HepG2 (cell line): ENCODE results near the gene MTA3.

Source experiments
- CHD4 ChIP-seq: fragments of 200-600 bp; sonication (generic); IDR thresholded peaks from 2 replicates; pipeline ENCODE4 v1.7.0; 2017; ENCODE audit warnings: mild to moderate bottlenecking, low read length, borderline replicate concordance
- FOXP1 ChIP-seq, 2 experiments: fragments of 450-650 bp in 1 of 2; IDR thresholded peaks; 2 replicates each; pipeline ENCODE4 v1.6.1; 2017 to 2018; ENCODE audit warnings: antibody characterized with exemption in 1 of 2
- GATAD2A ChIP-seq: IDR thresholded peaks from 2 replicates; pipeline ENCODE4 v1.6.1; 2016
- HMGXB4 ChIP-seq, 2 experiments: sonication (generic) in 1 of 2; formaldehyde crosslinking in 1 of 2; IDR thresholded peaks; 2 replicates each; pipeline versions ENCODE4 v1.4.0 to v1.6.1; 2018 to 2020; ENCODE audit warnings: missing genetic modification reagents in 2 of 2, borderline replicate concordance in 1 of 2, low read depth in 1 of 2, mild to moderate bottlenecking in 1 of 2, missing biosample characterization in 1 of 2
- MAX ChIP-seq: IDR thresholded peaks from 2 replicates; pipeline ENCODE4 v1.6.1; 2012; ENCODE audit warnings: inconsistent platforms
- POLR2A ChIP-seq, 2 experiments: IDR thresholded peaks; 2 replicates each; pipeline ENCODE4 v1.6.1; 2011; ENCODE audit warnings: low read depth in 2 of 2, low read length in 2 of 2, mild to moderate bottlenecking in 1 of 2, moderate library complexity in 1 of 2; ENCODE audit not compliant: insufficient read depth in 1 of 2
- SRSF4 ChIP-seq: fragments of 200-400 bp; formaldehyde crosslinking; IDR thresholded peaks from one replicate; pipeline ENCODE4 v1.6.1; 2018; ENCODE audit warnings: mild to moderate bottlenecking, low read depth, low read length, moderate library complexity; ENCODE audit not compliant: poor library complexity, severe bottlenecking
- ZFX ChIP-seq: sonication (generic); formaldehyde crosslinking; IDR thresholded peaks from 2 replicates; pipeline ENCODE4 v1.4.0; 2020; ENCODE audit warnings: mild to moderate bottlenecking, low read depth, missing genetic modification reagents, moderate library complexity
- ZNF567 ChIP-seq: sonication (generic); formaldehyde crosslinking; IDR thresholded peaks from 2 replicates; pipeline ENCODE4 v1.8.1; 2023; ENCODE audit warnings: mild to moderate bottlenecking, missing genetic modification reagents, borderline replicate concordance

- no peak for TF ChIP-seq ZNF567 (CRISPR knock-in tag)
- TF ChIP-seq GATAD2A (CRISPR knock-in tag): no peak
- TF ChIP-seq HMGXB4 (CRISPR knock-in tag; IDR thresholded peaks at IDR 0.05; ENCODE audit: borderline replicate concordance in 1 of 2, low read depth in 1 of 2): no peak
- TF ChIP-seq POLR2A (IDR thresholded peaks at IDR 0.05; ENCODE audit: insufficient read depth in 1 of 2, low read depth in 2 of 2, low read length in 2 of 2): no peak
- no peak for TF ChIP-seq MAX
- TF ChIP-seq FOXP1 (IDR thresholded peaks at IDR 0.05): no peak
- no peak for TF ChIP-seq FOXP1 (CRISPR knock-in tag; IDR thresholded peaks at IDR 0.05)
- TF ChIP-seq SRSF4: no peak
- no peak for TF ChIP-seq ZFX (CRISPR knock-in tag)
- no peak for TF ChIP-seq CHD4
These were observed 128.6 kb downstream of the MTA3 start for GRCh38 chr2:42696987-42697386.
